Erythroblast (primary cell): ENCODE measurements around the gene RPS6KC1.

Experiments
- DNase-seq, 2 experiments: peaks; one replicate each; lab custom pipeline; 2025; lab: John Stamatoyannopoulos, UW
- GATA1 ChIP-seq: IDR thresholded peaks from 2 replicates; pipeline ENCODE4 v1.6.1; 2011; ENCODE audit warnings: low read depth, mild to moderate bottlenecking, control low read depth, low read length, moderate library complexity
- POLR2A ChIP-seq: IDR thresholded peaks from 2 replicates; pipeline ENCODE4 v1.6.1; 2011; ENCODE audit warnings: mild to moderate bottlenecking, low read length

RPS6KC1 gene

DNA sequence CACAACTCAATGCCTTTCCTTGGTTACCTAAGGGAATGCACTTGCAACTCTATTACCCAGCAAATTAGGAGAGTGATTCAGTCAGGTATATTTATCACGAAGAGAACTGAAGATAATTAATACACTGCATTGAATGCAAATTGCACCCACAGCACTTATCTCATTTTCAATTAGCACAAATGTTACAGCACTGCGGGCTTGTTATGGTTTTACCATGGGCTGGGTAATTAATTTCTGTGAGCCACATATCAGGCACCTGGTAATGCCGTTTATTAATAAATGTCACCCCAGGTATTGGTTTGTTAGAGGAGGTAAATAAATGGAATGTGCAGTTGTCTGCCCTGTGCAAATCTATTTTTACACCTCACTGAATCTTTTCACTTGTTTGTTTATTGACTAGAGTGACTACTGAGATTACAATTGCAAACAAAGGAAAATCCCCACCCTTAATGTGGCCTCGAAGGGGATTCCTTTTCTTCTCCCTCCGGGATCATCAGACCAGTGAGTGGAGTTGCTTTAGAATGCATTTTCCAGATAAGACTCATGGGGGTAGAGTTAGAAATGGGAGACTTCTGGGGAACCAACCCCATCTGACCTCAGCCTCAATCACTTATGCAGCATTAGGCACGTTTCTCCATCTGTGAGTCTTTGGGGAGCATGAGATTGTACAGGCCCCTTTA, 269.3 kb downstream of the RPS6KC1 start:
- DNase-seq: no peak
- TF ChIP-seq GATA1 (no peak), POLR2A (no peak)
